ENCODE data around the gene HOXA3. TPM values are rescaled to one million over a fixed set of nuclear protein-coding genes. Genes with fewer than 3 reads are reported as not detected.

The HOXA3 gene
- polyA plus RNA-seq, 2 of the 4 experiments (the other 2 are of a cell fraction): 3.3 to 8.7 TPM

DNA sequence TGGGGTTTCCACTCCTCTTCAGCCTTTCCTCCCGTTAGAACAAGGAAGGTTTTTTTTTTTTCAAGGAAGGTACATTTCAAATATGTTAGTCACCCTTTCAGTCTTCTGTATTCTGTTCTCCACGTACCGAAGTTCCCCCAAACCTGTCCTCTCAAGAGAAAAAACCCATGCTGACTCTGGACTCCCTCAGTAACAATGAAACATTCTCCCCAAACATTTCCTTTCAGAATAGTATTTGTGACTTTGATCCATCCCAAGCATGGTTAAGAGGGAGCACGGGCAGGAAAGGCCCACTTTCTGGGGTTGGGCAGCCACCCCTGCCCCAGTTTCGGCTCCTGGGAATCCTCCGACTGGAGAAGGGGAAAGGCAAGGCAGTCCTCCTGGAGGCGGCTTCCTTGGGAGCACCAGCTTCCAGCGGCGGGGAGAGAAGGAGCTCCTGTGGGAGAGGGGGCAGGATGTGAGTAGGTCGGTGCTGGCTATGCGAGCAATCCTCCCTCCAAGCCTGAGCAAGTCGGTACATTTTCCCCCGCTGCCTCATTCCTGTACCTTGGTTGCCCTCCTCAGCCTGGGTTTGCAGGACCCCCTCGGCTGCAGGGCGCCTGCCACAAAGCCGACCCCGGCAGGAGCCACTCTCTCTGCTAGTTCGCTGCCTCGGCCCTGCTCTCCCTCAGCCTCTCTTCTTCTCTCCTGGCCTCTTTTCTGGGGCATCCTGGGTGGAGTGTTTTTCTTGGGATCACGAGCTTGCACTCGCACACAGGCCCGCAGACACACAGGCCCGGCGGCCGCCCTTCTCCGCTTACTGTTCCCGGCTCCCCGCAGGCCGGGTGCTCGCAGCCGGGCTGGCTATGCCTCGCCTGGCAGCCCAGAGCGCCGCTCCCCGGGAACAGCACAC is 54.5 kb downstream of the HOXA3 start:
- ATAC-seq (no peak), FAIRE-seq (no peak), DNase-seq (ENCODE audit: low read depth in 1 of 2, low spot score in 1 of 2) (no peak)
- peak overlapping the region; percentile 91 for H3K4me3 ChIP-seq
- ChIA-PET CTCF (interaction anchor here (0.6 to 3.8 kb wide), 13 partner anchors 8 to 1205 kb away, joined by 3 to 20 read pairs (median 3); no protein-coding TSS in a partner anchor), POLR2A (interaction anchor here (0.5 to 3.4 kb wide), 4 partner anchors 11 to 234 kb away, joined by 3 to 20 read pairs (median 7); no protein-coding TSS in a partner anchor)
- H3K9me3 ChIP-seq: no peaks in the 10 kb centered on the region
- TF ChIP-seq, protein P1, sequence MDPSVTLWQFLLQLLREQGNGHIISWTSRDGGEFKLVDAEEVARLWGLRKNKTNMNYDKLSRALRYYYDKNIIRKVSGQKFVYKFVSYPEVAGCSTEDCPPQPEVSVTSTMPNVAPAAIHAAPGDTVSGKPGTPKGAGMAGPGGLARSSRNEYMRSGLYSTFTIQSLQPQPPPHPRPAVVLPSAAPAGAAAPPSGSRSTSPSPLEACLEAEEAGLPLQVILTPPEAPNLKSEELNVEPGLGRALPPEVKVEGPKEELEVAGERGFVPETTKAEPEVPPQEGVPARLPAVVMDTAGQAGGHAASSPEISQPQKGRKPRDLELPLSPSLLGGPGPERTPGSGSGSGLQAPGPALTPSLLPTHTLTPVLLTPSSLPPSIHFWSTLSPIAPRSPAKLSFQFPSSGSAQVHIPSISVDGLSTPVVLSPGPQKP (IDR thresholded peaks at IDR 0.05; ENCODE audit: low read depth, low read length): no peak
- TF ChIP-seq ZC3H11A (IDR thresholded peaks at IDR 0.05) (no peak), ZFP36 (IDR thresholded peaks at IDR 0.05; ENCODE audit: borderline replicate concordance, partially characterized antibody) (no peak), POLR2A (IDR thresholded peaks at IDR 0.05; ENCODE audit: low read length) (no peak), RNF2 (IDR thresholded peaks at IDR 0.05; ENCODE audit: borderline replicate concordance, low read depth) (no peak)
- H3K4me1 ChIP-seq: peaks cover 18% of the 10 kb centered on the region
- H3K4me2 ChIP-seq: peak overlapping the region; percentile 82
- WGBS (ENCODE audit: missing lambda C conversion rate): 86% methylated on average over 35 of the region's 35 CpGs
- peak overlapping the region; percentile 91 to 93 for H3K27ac ChIP-seq

DNA sequence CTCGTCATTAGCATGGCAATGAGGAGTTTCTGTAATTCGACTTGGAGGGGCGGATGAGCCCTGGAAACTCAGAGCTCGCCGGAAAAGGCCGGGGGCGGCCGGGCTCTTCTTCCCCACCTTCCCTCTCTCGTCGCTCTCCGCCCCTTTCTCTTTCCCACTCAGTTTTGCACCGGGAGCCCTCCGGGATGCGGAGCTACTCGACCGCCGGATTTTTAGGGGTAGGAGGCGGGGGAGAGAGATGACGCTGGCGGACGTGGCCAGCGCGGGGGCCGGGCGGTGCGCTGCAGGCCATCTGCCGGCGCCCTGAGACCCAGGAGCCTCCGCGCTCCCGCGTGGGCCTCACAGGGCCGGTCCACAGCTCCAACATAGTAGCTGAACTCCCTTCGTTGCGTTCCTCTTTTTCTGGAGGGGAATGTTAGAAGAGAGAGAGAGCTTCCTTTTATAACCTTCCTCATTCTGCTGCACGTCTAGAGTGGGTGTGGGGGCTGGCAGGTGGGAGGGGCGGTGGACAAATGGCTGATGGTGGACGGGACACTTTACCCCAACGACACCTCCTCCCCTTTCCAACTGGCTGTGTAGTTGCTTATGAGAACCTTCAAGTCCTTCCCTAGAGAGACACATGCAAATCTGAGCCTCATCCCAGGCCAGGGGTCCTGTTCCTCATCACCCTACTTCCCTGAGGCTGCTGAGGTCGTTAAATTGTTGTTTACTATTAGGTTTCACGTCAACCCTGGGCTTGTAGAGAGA is 55.4 kb downstream of the HOXA3 start:
- H3K9me3 ChIP-seq: no peaks in the 10 kb centered on the region
- peak; percentile 4; the same call in 1 of the 3 replicates for TF ChIP-seq SMC3 (IDR thresholded peaks at IDR 0.05)
- no peak for TF ChIP-seq CEBPB (IDR thresholded peaks at IDR 0.05)
- no peak for TF ChIP-seq RFX5 (IDR thresholded peaks at IDR 0.05)
- H3K4me3 ChIP-seq: peak overlapping the region; percentile 91
- ATAC-seq (peak; percentile 48 to 55; a peak in 5 of 6 replicates), DNase-seq (ENCODE audit: low read depth in 1 of 2, low spot score in 1 of 2) (no peak), FAIRE-seq (no peak)
- CTCF ChIA-PET: interaction anchor here (0.6 to 3.2 kb wide), 13 partner anchors 9 to 414 kb away, joined by 3 to 20 read pairs (median 4); no protein-coding TSS in a partner anchor
- peak overlapping the region; percentile 91 to 93 for H3K27ac ChIP-seq
- POLR2A ChIA-PET: interaction anchor here (1.0 to 3.4 kb wide), 7 partner anchors 9 to 234 kb away, joined by 3 to 20 read pairs (median 8); partner anchors contain the start of gene SKAP2
- WGBS (ENCODE audit: missing lambda C conversion rate): 2% methylated on average over 40 of the region's 41 CpGs
- H3K4me2 ChIP-seq: peak overlapping the region; percentile 82
- H3K4me1 ChIP-seq: peaks cover 18% of the 10 kb centered on the region

DNA sequence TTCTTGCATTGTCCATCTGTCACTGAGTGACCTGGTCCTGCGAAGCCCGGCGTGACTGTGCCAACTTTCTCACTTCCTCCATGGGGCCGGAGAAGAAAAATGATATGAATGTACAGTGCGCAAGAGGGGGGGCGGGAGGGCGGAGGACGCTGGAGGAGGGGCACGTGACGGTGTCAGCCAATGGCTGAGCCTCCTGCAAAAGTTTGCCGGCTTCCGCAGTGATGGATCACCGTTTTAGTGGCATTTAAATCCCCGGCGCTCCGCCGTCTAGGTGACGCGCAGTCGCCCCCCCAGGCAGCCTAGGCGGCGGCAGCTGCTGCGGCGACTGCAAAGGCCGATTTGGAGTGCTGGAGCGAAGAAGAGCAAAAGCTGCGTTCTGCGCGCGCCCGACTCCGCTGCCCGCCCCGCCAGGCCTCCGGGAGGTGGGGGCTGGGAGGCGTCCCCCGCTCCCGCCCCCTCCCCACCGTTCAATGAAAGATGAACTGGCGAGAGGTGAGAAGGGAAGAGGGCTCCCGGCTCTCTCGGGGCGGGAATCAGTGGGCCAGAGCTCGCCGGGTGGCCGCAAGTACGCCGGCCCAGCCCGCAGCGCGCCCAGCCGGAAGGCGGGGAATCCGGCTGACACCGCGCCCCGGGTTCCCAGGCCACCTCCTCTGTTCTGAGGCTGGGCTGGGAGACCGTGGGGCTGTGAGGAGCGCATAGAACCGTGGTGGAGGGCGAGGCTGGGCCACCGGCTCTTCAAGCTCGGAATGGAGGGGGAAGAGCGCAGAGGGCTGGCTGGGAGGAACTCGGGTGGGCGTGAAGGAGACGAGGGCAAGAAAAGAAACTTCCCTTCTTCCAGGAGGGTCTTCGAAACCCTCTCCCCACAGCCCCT is 56.3 kb downstream of the HOXA3 start, which contains the start of gene HOXA1:
Gene HOXA1 (minus strand): TSS at position 104 of the 871 bp plus-strand sequence. CDS start 88 bp downstream, at position 16.
- no peak for TF ChIP-seq MAZ (IDR thresholded peaks at IDR 0.05; ENCODE audit: borderline replicate concordance, low read depth, low read length)
- peak; percentile 63 to 72; a peak in 3 of 5 replicates for TF ChIP-seq JUN (IDR thresholded peaks at IDR 0.05)
- TF ChIP-seq, protein P2, sequence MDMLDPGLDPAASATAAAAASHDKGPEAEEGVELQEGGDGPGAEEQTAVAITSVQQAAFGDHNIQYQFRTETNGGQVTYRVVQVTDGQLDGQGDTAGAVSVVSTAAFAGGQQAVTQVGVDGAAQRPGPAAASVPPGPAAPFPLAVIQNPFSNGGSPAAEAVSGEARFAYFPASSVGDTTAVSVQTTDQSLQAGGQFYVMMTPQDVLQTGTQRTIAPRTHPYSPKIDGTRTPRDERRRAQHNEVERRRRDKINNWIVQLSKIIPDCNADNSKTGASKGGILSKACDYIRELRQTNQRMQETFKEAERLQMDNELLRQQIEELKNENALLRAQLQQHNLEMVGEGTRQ (IDR thresholded peaks at IDR 0.05): peak; percentile 92
- TF ChIP-seq TP53 (CRISPR knock-in tag; IDR thresholded peaks at IDR 0.05): no peak
- TF ChIP-seq SMC3 (IDR thresholded peaks at IDR 0.05): peak; percentile 25; the same call in 1 of the 3 replicates
- no peak for TF ChIP-seq HOXB13 (CRISPR knock-in tag; IDR thresholded peaks at IDR 0.05; ENCODE audit: low read depth)
- peak; percentile 61 for TF ChIP-seq POLR2A (IDR thresholded peaks at IDR 0.05; ENCODE audit: low read length)
- TF ChIP-seq, protein P3, sequence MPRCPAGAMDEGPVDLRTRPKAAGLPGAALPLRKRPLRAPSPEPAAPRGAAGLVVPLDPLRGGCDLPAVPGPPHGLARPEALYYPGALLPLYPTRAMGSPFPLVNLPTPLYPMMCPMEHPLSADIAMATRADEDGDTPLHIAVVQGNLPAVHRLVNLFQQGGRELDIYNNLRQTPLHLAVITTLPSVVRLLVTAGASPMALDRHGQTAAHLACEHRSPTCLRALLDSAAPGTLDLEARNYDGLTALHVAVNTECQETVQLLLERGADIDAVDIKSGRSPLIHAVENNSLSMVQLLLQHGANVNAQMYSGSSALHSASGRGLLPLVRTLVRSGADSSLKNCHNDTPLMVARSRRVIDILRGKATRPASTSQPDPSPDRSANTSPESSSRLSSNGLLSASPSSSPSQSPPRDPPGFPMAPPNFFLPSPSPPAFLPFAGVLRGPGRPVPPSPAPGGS (IDR thresholded peaks at IDR 0.05): 0 out of 3 replicates have a peak, but pooled peaks have one; percentile 28
- TF ChIP-seq HOXB5 (CRISPR knock-in tag; IDR thresholded peaks at IDR 0.05): peak; percentile 64; the same call in 1 of the 2 replicates
- no peak for TF ChIP-seq POLR2AphosphoS2 (conservative IDR thresholded peaks at IDR 0.05; ENCODE audit: low read length)
- TF ChIP-seq, protein P4, sequence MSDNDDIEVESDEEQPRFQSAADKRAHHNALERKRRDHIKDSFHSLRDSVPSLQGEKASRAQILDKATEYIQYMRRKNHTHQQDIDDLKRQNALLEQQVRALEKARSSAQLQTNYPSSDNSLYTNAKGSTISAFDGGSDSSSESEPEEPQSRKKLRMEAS (IDR thresholded peaks at IDR 0.05): peak; percentile 75
- TF ChIP-seq KDM5A (IDR thresholded peaks at IDR 0.05): 0 out of 2 replicates have a peak, but pooled peaks have one; percentile 27
- TF ChIP-seq PHF8 (IDR thresholded peaks at IDR 0.05; ENCODE audit: borderline replicate concordance, low read depth): peak; percentile 50; the same call in 1 of the 2 replicates
- TF ChIP-seq, protein P5, sequence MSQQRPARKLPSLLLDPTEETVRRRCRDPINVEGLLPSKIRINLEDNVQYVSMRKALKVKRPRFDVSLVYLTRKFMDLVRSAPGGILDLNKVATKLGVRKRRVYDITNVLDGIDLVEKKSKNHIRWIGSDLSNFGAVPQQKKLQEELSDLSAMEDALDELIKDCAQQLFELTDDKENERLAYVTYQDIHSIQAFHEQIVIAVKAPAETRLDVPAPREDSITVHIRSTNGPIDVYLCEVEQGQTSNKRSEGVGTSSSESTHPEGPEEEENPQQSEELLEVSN (IDR thresholded peaks at IDR 0.05; ENCODE audit: borderline replicate concordance, low read depth): 0 out of 2 replicates have a peak, but pooled peaks have one; percentile 33
- TF ChIP-seq ZFP36 (IDR thresholded peaks at IDR 0.05; ENCODE audit: borderline replicate concordance, partially characterized antibody): no peak
- peak in 1 of 2 experiments; percentile 39; a peak in 3 of 5 replicates for TF ChIP-seq RAD21 (conservative IDR thresholded peaks at IDR 0.05 in 1 of 2, IDR thresholded peaks at IDR 0.05 in 1 of 2)
- H3K4me1 ChIP-seq: peaks cover 19% of the 10 kb centered on the region
- FAIRE-seq (no peak), DNase-seq (ENCODE audit: low read depth in 1 of 2, low spot score in 1 of 2) (peak; percentile 91 to 99), ATAC-seq (peak; percentile 89 to 91)
- peak within 1 kb of the TSS; percentile 91 to 93 for H3K27ac ChIP-seq
- H3K4me2 ChIP-seq: peak within 1 kb of the TSS; percentile 82
- H3K9me3 ChIP-seq: no peaks in the 10 kb centered on the region
- ChIA-PET POLR2A (interaction anchor here (1.0 to 3.4 kb wide), 7 partner anchors 10 to 233 kb away, joined by 3 to 20 read pairs (median 8); partner anchors contain the start of gene SKAP2), CTCF (interaction anchor here (0.7 to 3.2 kb wide), 10 partner anchors 10 to 414 kb away, joined by 3 to 20 read pairs (median 4); no protein-coding TSS in a partner anchor)
- under 1% methylated on average over 34 of the region's 68 CpGs for WGBS (ENCODE audit: missing lambda C conversion rate)
- H3K4me3 ChIP-seq: peak within 1 kb of the TSS; percentile 91
